HG03103 (cell line): Measurements from ENCODE around the gene TTLL12.

Source experiments
- ATAC-seq: cut with Tn5 transposase; IDR thresholded peaks from one replicate; pipeline ENCODE4 v1.9.1; 2021; ENCODE audit warnings: low read depth; ENCODE audit not compliant: unreplicated experiment

Gene TTLL12

GRCh38 chr22:43131773-43132501 is 55.0 kb downstream of the TTLL12 start:
- no peak for ATAC-seq

GRCh38 chr22:43129426-43130425 is 57.2 kb downstream of the TTLL12 start:
- ATAC-seq, result no peak

- no peak for ATAC-seq
Measured at GRCh38 chr22:43128928-43129424, 58.0 kb downstream of the TTLL12 start.

GRCh38 chr22:43128116-43128515 is 58.8 kb downstream of the TTLL12 start:
- no peak for ATAC-seq

GRCh38 chr22:43127166-43127908 is 59.6 kb downstream of the TTLL12 start:
- no peak for ATAC-seq

GRCh38 chr22:43126501-43127165 is 60.3 kb downstream of the TTLL12 start:
- no peak for ATAC-seq

- no peak for ATAC-seq
Measured at GRCh38 chr22:43118953-43119458, 67.9 kb downstream of the TTLL12 start.

GRCh38 chr22:43118024-43118849 is 68.7 kb downstream of the TTLL12 start:
- no peak for ATAC-seq

- ATAC-seq, result no peak
Measured at GRCh38 chr22:43116932-43117331, 70.0 kb downstream of the TTLL12 start.
